HCT116 (cell line): ENCODE results near the gene PRR14. TPM values are rescaled to one million over a fixed set of nuclear protein-coding genes. Genes with fewer than 3 reads are reported as not detected.
A peak's percentile ranks its signal among the peaks of the same experiment; 100 is the strongest.

ENCODE experiments used
- ATAC-seq: fragments of 200-7000 bp; cut with Tn5 transposase; 2 replicates; pipeline ENCODE4 v1.9.1; 2020; ENCODE audit warnings: mild to moderate bottlenecking, moderate library complexity
- BruUV-seq: library from RNA; stranded (reverse); fragments of 400-500 nt; replicated peaks from 2 replicates; lab custom pipeline; 2021; lab: Mats Ljungman, UMichigan
- CTCF ChIA-PET: fragments of 300-600 bp; sonication (Branson Sonifier 250); formaldehyde crosslinking; loops from one replicate; lab custom pipeline; 2021; ENCODE audit warnings: antibody characterized with exemption; lab: Charles Lee
- POLR2A ChIA-PET: fragments of 300-600, 350-600 bp; sonication (Branson Sonifier 250); formaldehyde crosslinking; loops from one replicate; lab custom pipeline; 2021; ENCODE audit warnings: antibody characterized with exemption; lab: Charles Lee
- RAD21 ChIA-PET, 2 experiments: fragments of 300-600 bp; sonication (Branson Sonifier 250); formaldehyde crosslinking; loops; one replicate each; lab custom pipeline; 2023; ENCODE audit warnings: low total read pairs in 2 of 2; ENCODE audit not compliant: uncharacterized antibody in 2 of 2, unreplicated experiment in 2 of 2, low non-redundant PET in 1 of 2; lab: Charles Lee
- DNase-seq: peaks from one replicate; pipeline ENCODE4 v3.0.0-alpha.2; 2010; ENCODE audit warnings: low read depth, low spot score
- H2AFZ ChIP-seq: fragments of 200-600 bp; shearing (Covaris generic), sonication (generic); 2 replicates; pipeline ENCODE4 v1.6.1; 2017; ENCODE audit warnings: low read depth, mixed run types, mixed read lengths, antibody characterized with exemption, low read length; ENCODE audit not compliant: poor library complexity, severe bottlenecking
- H3K27ac ChIP-seq: 2 replicates; pipeline ENCODE4 v1.5.1; 2012; ENCODE audit warnings: low read depth, low read length
- H3K27me3 ChIP-seq: fragments of 200-600 bp; sonication (generic); 2 replicates; pipeline ENCODE4 v1.6.1; 2016; ENCODE audit warnings: mixed run types, low read length, mixed read lengths; ENCODE audit not compliant: insufficient read depth
- H3K36me3 ChIP-seq, 2 experiments: fragments of 200-500 bp in 1 of 2; fragments of 200-600 bp in 1 of 2; sonication (Bioruptor generic) in 1 of 2; sonication (generic) in 1 of 2; 2 replicates each; pipeline versions ENCODE4 v1.5.1 to v1.6.1; 2014 to 2016; ENCODE audit warnings: low read length in 2 of 2, inconsistent platforms in 1 of 2, mixed read lengths in 1 of 2, mixed run types in 1 of 2; ENCODE audit not compliant: insufficient read depth in 2 of 2, control insufficient read depth in 1 of 2
- H3K4me1 ChIP-seq, 2 experiments: fragments of 200-600 bp in 1 of 2; sonication (generic) in 1 of 2; 2 replicates each; pipeline versions ENCODE4 v1.5.1 to v1.6.1; 2012 to 2017; ENCODE audit warnings: low read length in 2 of 2, inconsistent platforms in 1 of 2, mild to moderate bottlenecking in 1 of 2, mixed read lengths in 1 of 2, mixed run types in 1 of 2, moderate library complexity in 1 of 2; ENCODE audit not compliant: insufficient read depth in 2 of 2, control insufficient read depth in 1 of 2
- H3K4me2 ChIP-seq: fragments of 200-600 bp; sonication (generic); 2 replicates; pipeline ENCODE4 v1.6.1; 2017; ENCODE audit warnings: mixed run types, low read length, mixed read lengths
- H3K4me3 ChIP-seq, 2 experiments: fragments of 200-600 bp in 1 of 2; sonication (generic) in 1 of 2; replicated peaks in 1 of 2; 2 replicates each; pipeline ENCODE4 v1.5.1; 2011 to 2016; ENCODE audit warnings: low read length in 2 of 2, control low read depth in 1 of 2, low read depth in 1 of 2, mild to moderate bottlenecking in 1 of 2, mixed read lengths in 1 of 2, mixed run types in 1 of 2
- H3K79me2 ChIP-seq: fragments of 200-600 bp; sonication (generic); 2 replicates; pipeline ENCODE4 v1.6.1; 2017; ENCODE audit warnings: mild to moderate bottlenecking, mixed run types, low read length, moderate library complexity, mixed read lengths; ENCODE audit not compliant: insufficient read depth
- H3K9ac ChIP-seq: fragments of 200-600 bp; sonication (generic); 2 replicates; pipeline ENCODE4 v1.6.1; 2016; ENCODE audit warnings: low read length, mixed read lengths
- H3K9me2 ChIP-seq: fragments of 200-600 bp; sonication (generic), shearing (Covaris generic); 2 replicates; pipeline ENCODE4 v1.6.1; 2017; ENCODE audit warnings: mixed run types, mild to moderate bottlenecking, moderate library complexity; ENCODE audit not compliant: insufficient read depth
- H3K9me3 ChIP-seq, 2 experiments: fragments of 200-500 bp in 1 of 2; fragments of 200-600 bp in 1 of 2; sonication (Bioruptor generic) in 1 of 2; sonication (generic) in 1 of 2; 2 replicates each; pipeline ENCODE4 v1.6.1; 2014 to 2017; ENCODE audit warnings: low read length in 2 of 2, mixed read lengths in 2 of 2, inconsistent platforms in 1 of 2, low read depth in 1 of 2, mild to moderate bottlenecking in 1 of 2, mixed run types in 1 of 2, moderate library complexity in 1 of 2; ENCODE audit not compliant: control insufficient read depth in 1 of 2, insufficient read depth in 1 of 2
- H4K20me1 ChIP-seq: fragments of 200-600 bp; sonication (generic), shearing (Covaris generic); 2 replicates; pipeline ENCODE4 v1.6.1; 2017; ENCODE audit warnings: mixed run types, mild to moderate bottlenecking, moderate library complexity; ENCODE audit not compliant: insufficient read depth
- CBX3 ChIP-seq: IDR thresholded peaks from 2 replicates; pipeline ENCODE4 v1.6.1; 2012; ENCODE audit warnings: low read depth
- ELF1 ChIP-seq: IDR thresholded peaks from 2 replicates; pipeline ENCODE4 v1.6.1; 2012; ENCODE audit warnings: low read depth, borderline replicate concordance
- EZH2phosphoT487 ChIP-seq: fragments of 200-600 bp; IDR thresholded peaks from 2 replicates; pipeline ENCODE4 v1.6.1; 2018; ENCODE audit warnings: antibody characterized with exemption, borderline replicate concordance
- RAD21 ChIP-seq: IDR thresholded peaks from 2 replicates; pipeline ENCODE4 v1.6.1; 2012; ENCODE audit warnings: low read depth, mild to moderate bottlenecking
- intact Hi-C: fragments of 100-400 bp; cut with micrococcal nuclease; formaldehyde crosslinking; loops from 2 replicates; pipeline ENCODE4 v1.10.0; 2022
- total RNA-seq: library from RNA; stranded (reverse); gene quantifications from one replicate; pipeline ENCODE4 v1.2.1, GENCODE V29; 2021; ENCODE audit not compliant: unreplicated experiment
- TF ChIP-seq, protein P1 (sequence below): IDR thresholded peaks from 2 replicates; pipeline ENCODE4 v1.6.1; 2011; ENCODE audit warnings: mild to moderate bottlenecking, low read length, moderate library complexity; ENCODE audit not compliant: insufficient replicate concordance; ENCODE audit errors: extremely low read depth
- TF ChIP-seq, protein P2 (sequence below): IDR thresholded peaks from 2 replicates; pipeline ENCODE4 v1.6.1; 2012; ENCODE audit warnings: low read depth
- TF ChIP-seq, protein P3 (sequence below), 3 experiments: fragments of 200-600 bp in 1 of 3; sonication (generic) in 1 of 3; IDR thresholded peaks in 2 of 3; conservative IDR thresholded peaks in 1 of 3; 2 replicates each; pipeline ENCODE4 v1.5.1; 2012 to 2017; ENCODE audit warnings: low read depth in 2 of 3, low read length in 2 of 3, antibody characterized with exemption in 1 of 3, borderline replicate concordance in 1 of 3, control low read depth in 1 of 3, mild to moderate bottlenecking in 1 of 3, mixed read lengths in 1 of 3, mixed run types in 1 of 3, moderate library complexity in 1 of 3; ENCODE audit not compliant: insufficient read depth in 1 of 3
- TF ChIP-seq, protein P4 (sequence below): IDR thresholded peaks from 2 replicates; pipeline ENCODE4 v1.6.1; 2012

PRR14 gene
- total RNA-seq, 1 experiment from 2014 or later, result 56.2 TPM

DNA sequence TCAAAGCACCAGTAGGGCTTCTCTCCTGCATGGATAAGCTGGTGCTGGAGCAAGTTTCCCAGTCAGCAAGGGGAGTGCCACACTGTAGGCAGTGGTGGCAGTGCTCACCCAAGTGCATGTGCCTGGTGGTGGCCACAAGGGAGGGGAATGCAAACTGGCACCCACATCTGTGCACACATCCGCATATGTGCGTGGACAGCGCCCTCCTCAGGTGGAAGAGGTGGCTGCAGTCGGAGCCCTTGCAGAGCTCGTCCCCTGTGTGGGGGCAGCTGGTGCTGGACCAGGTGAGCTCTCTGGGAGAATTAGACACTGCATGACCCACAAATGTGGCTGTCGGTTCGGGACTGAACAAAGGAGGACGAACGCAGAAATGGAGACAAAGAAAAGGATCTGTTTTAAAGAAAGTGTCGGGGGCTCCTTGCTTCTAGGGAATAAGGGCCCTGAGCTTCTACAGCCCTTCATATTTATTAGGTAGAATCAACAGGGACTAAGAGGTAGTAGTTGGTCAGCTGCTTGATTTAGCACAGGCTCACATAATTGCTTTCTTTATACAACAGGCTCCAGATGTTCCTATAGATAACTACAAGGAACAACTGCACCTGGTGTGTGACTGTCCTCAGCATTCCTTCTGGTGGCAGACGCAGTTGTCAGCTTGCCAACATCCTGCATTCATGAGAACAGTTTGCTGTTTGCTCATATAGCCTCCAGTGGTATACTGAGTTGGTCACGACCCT is 35.2 kb upstream of the PRR14 start:
- Histone ChIP-seq H3K4me3 (no peak overlapping the region), H3K36me3 (no peaks in the 10 kb centered on the region), H4K20me1 (no peaks in the 10 kb centered on the region), H3K27ac (no peak overlapping the region), H3K9ac (no peak overlapping the region), H3K79me2 (no peaks in the 10 kb centered on the region), H3K4me2 (no peak overlapping the region), H2AFZ (no peak overlapping the region), H3K4me1 (peaks cover 6 to 11% of the 10 kb centered on the region in 2 experiments; a peak in 2 of 4 replicates), H3K9me3 (peaks cover 0 to 9% of the 10 kb centered on the region in 2 experiments; a peak in 2 of 4 replicates), H3K9me2 (no peaks in the 10 kb centered on the region), H3K27me3 (no peaks in the 10 kb centered on the region)
- TF ChIP-seq EZH2phosphoT487 (no peak), ELF1 (no peak), CBX3 (0 out of 2 replicates have a peak, but pooled peaks have one; percentile 11), RAD21 (peak; percentile 82)
- TF ChIP-seq, protein P1, sequence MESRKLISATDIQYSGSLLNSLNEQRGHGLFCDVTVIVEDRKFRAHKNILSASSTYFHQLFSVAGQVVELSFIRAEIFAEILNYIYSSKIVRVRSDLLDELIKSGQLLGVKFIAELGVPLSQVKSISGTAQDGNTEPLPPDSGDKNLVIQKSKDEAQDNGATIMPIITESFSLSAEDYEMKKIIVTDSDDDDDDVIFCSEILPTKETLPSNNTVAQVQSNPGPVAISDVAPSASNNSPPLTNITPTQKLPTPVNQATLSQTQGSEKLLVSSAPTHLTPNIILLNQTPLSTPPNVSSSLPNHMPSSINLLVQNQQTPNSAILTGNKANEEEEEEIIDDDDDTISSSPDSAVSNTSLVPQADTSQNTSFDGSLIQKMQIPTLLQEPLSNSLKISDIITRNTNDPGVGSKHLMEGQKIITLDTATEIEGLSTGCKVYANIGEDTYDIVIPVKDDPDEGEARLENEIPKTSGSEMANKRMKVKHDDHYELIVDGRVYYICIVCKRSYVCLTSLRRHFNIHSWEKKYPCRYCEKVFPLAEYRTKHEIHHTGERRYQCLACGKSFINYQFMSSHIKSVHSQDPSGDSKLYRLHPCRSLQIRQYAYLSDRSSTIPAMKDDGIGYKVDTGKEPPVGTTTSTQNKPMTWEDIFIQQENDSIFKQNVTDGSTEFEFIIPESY, result no peak
- TF ChIP-seq, protein P2, sequence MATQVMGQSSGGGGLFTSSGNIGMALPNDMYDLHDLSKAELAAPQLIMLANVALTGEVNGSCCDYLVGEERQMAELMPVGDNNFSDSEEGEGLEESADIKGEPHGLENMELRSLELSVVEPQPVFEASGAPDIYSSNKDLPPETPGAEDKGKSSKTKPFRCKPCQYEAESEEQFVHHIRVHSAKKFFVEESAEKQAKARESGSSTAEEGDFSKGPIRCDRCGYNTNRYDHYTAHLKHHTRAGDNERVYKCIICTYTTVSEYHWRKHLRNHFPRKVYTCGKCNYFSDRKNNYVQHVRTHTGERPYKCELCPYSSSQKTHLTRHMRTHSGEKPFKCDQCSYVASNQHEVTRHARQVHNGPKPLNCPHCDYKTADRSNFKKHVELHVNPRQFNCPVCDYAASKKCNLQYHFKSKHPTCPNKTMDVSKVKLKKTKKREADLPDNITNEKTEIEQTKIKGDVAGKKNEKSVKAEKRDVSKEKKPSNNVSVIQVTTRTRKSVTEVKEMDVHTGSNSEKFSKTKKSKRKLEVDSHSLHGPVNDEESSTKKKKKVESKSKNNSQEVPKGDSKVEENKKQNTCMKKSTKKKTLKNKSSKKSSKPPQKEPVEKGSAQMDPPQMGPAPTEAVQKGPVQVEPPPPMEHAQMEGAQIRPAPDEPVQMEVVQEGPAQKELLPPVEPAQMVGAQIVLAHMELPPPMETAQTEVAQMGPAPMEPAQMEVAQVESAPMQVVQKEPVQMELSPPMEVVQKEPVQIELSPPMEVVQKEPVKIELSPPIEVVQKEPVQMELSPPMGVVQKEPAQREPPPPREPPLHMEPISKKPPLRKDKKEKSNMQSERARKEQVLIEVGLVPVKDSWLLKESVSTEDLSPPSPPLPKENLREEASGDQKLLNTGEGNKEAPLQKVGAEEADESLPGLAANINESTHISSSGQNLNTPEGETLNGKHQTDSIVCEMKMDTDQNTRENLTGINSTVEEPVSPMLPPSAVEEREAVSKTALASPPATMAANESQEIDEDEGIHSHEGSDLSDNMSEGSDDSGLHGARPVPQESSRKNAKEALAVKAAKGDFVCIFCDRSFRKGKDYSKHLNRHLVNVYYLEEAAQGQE, result no peak
- TF ChIP-seq, protein P3, sequence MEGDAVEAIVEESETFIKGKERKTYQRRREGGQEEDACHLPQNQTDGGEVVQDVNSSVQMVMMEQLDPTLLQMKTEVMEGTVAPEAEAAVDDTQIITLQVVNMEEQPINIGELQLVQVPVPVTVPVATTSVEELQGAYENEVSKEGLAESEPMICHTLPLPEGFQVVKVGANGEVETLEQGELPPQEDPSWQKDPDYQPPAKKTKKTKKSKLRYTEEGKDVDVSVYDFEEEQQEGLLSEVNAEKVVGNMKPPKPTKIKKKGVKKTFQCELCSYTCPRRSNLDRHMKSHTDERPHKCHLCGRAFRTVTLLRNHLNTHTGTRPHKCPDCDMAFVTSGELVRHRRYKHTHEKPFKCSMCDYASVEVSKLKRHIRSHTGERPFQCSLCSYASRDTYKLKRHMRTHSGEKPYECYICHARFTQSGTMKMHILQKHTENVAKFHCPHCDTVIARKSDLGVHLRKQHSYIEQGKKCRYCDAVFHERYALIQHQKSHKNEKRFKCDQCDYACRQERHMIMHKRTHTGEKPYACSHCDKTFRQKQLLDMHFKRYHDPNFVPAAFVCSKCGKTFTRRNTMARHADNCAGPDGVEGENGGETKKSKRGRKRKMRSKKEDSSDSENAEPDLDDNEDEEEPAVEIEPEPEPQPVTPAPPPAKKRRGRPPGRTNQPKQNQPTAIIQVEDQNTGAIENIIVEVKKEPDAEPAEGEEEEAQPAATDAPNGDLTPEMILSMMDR (IDR thresholded peaks at IDR 0.05 in 2 of 3, conservative IDR thresholded peaks at IDR 0.05 in 1 of 3; ENCODE audit: borderline replicate concordance in 1 of 3, insufficient read depth in 1 of 3, low read depth in 2 of 3, low read length in 2 of 3), result peak; percentile 65 to 87 (median 68); a peak in 5 of 6 replicates
- TF ChIP-seq, protein P4, sequence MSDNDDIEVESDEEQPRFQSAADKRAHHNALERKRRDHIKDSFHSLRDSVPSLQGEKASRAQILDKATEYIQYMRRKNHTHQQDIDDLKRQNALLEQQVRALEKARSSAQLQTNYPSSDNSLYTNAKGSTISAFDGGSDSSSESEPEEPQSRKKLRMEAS, result peak; percentile 69
- no TSS peak for BruUV-seq
- DNase-seq (peak; percentile 48), ATAC-seq (peak; percentile 84)
- POLR2A ChIA-PET, result interaction anchor here (1.1 kb wide), 1 partner anchor 186 kb away, joined by 7 read pairs; the partner anchor contains the start of gene DCTPP1
- CTCF ChIA-PET, result interaction anchor here (0.6 to 1.6 kb wide), 13 partner anchors 11 to 915 kb away, joined by 3 to 21 read pairs (median 4); partner anchors contain the start of genes DCTPP1, TBC1D10B and ZNF48
- intact Hi-C loops, result no loop called here
- RAD21 ChIA-PET, result no interaction called here
